K562 (cell line): ENCODE data around the gene FUCA1. TPM values are rescaled to one million over a fixed set of nuclear protein-coding genes. Genes with fewer than 3 reads are reported as not detected.
A peak's percentile ranks its signal among the peaks of the same experiment; 100 is the strongest.

ENCODE experiments used
- ARNT ChIP-seq, 2 experiments: fragments of 450-650 bp; IDR thresholded peaks; 2 replicates each; pipeline ENCODE4 v1.6.1; 2016; ENCODE audit warnings: mild to moderate bottlenecking in 1 of 2
- BRF1 ChIP-seq: IDR thresholded peaks from 3 replicates; pipeline ENCODE4 v1.6.1; 2011; ENCODE audit warnings: borderline replicate concordance, mild to moderate bottlenecking; ENCODE audit not compliant: insufficient read length; ENCODE audit errors: extremely low read depth
- CBX3 ChIP-seq, 2 experiments: IDR thresholded peaks; 1 replicate in 1 of 2; 2 replicates in 1 of 2; pipeline ENCODE4 v1.6.1; 2012; ENCODE audit warnings: inconsistent platforms in 2 of 2, low read length in 2 of 2, borderline replicate concordance in 1 of 2, control low read depth in 1 of 2
- EP300 ChIP-seq: IDR thresholded peaks from 2 replicates; pipeline ENCODE4 v1.6.1; 2012; ENCODE audit warnings: low read length, improper control_type of control experiment
- ERF ChIP-seq: fragments of 450-650 bp; formaldehyde crosslinking; IDR thresholded peaks from 2 replicates; pipeline ENCODE4 v1.4.0; 2020; ENCODE audit warnings: mild to moderate bottlenecking, mixed read lengths
- NR2C2 ChIP-seq, 2 experiments: fragments of 200-800 bp in 1 of 2; sonication (Bioruptor generic) in 1 of 2; sonication (generic) in 1 of 2; formaldehyde crosslinking in 1 of 2; IDR thresholded peaks; 2 replicates each; pipeline versions ENCODE4 v1.6.1 to v1.8.0; 2016 to 2022; ENCODE audit warnings: mild to moderate bottlenecking in 1 of 2, missing compliant biosample characterization in 1 of 2, missing genetic modification characterization in 1 of 2, missing genetic modification reagents in 1 of 2
- PHF8 ChIP-seq: fragments of 200-600 bp; sonication (generic); IDR thresholded peaks from 2 replicates; pipeline ENCODE4 v1.6.1; 2012; ENCODE audit warnings: mixed run types, mild to moderate bottlenecking, inconsistent platforms, low read length, moderate library complexity, borderline replicate concordance
- RAD21 ChIP-seq, 2 experiments: fragments of 250-450 bp in 1 of 2; fragments of 450-650 bp in 1 of 2; sonication (Bioruptor Pico) in 1 of 2; formaldehyde crosslinking in 1 of 2; IDR thresholded peaks in 1 of 2; conservative IDR thresholded peaks in 1 of 2; 2 replicates each; pipeline versions ENCODE4 v1.4.0 to v1.8.0; 2020 to 2022; ENCODE audit warnings: mild to moderate bottlenecking in 2 of 2, moderate library complexity in 1 of 2
- TRIM24 ChIP-seq, 2 experiments: fragments of 450-650 bp; IDR thresholded peaks; 2 replicates each; pipeline ENCODE4 v1.6.1; 2016
- polyA plus RNA-seq, 8 experiments: library from polyadenylated mRNA; depleted of rRNA in 4 of 8; stranded (reverse) in 5 of 8; unstranded in 3 of 8; fragments of >200 nt; fragmentation: Nextera tagmentation in 2 of 8; fragmentation: Illumina TruSeq in 1 of 8; extraction: Ambion mirVana in 2 of 8; extraction: Trizol in 1 of 8; gene quantifications; 2 replicates each; pipeline versions ENCODE4 v1.2.1 to v1.2.3, GENCODE V29; 2011 to 2014; ENCODE audit warnings: inconsistent platforms in 1 of 8, missing spikeins in 1 of 8
- total RNA-seq, 7 experiments: library from RNA; depleted of rRNA in 6 of 7; stranded (reverse); fragments of >200 nt in 6 of 7; fragmentation: Illumina TruSeq in 2 of 7; extraction: Trizol in 2 of 7; gene quantifications; 2 replicates each; pipeline versions ENCODE4 v1.2.1 to v1.2.3, GENCODE V29; 2011 to 2021; ENCODE audit warnings: low replicate concordance in 1 of 7
- TF ChIP-seq, protein P1 (sequence below), 2 experiments: fragments of 450-650 bp in 1 of 2; sonication (generic) in 1 of 2; formaldehyde crosslinking in 1 of 2; IDR thresholded peaks; 2 replicates each; pipeline versions ENCODE4 v1.7.1 to v1.9.0; 2016 to 2022; ENCODE audit warnings: inconsistent platforms in 1 of 2, mild to moderate bottlenecking in 1 of 2, missing genetic modification reagents in 1 of 2
- TF ChIP-seq, protein P2 (sequence below): sonication (generic); formaldehyde crosslinking; IDR thresholded peaks from 2 replicates; pipeline ENCODE4 v1.5.0; 2020; ENCODE audit warnings: missing genetic modification reagents
- TF ChIP-seq, protein P3 (sequence below): sonication (generic); formaldehyde crosslinking; IDR thresholded peaks from 2 replicates; pipeline ENCODE4 v1.8.1; 2023; ENCODE audit warnings: mild to moderate bottlenecking, missing genetic modification reagents

Gene FUCA1
- total and polyA plus RNA-seq, 9 of the 15 experiments (the other 6 are each of a cell fraction or from before 2014, with no cell fraction given) = 7.0 to 20.5 (median 13.5) TPM

DNA sequence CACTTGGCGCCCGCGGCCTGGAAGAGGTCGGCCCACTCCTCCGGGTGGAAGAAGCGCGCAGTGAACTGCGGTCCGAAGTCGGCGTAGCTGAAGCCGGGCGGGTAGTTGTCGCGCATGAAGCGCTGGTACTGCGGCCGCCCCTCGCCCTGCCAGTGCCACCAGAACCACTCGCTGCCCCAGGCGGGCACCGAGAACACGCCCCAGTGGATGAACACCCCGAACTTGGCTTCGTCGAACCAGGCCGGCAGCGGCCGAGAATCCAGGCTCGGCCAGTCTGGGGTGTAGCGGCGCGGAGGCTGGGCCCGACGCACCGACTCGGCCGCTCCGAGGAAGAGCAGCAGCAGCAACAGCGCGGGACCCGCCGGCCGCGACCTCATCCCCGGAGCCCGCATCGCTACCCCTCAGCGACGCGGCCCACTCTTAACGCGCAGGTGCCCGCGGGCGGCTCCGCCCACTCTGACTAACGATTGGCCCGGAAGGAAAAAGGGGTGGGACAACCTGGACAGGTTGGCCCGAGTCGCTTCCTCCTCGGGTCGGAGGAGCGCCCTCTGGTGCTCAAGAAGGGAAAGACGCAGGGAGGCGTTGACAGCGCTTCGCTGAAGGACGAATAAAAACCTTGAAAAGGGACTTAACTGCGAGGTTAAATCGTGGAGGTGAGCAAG is at the start of gene FUCA1 (continued):
- TF ChIP-seq, protein P1, sequence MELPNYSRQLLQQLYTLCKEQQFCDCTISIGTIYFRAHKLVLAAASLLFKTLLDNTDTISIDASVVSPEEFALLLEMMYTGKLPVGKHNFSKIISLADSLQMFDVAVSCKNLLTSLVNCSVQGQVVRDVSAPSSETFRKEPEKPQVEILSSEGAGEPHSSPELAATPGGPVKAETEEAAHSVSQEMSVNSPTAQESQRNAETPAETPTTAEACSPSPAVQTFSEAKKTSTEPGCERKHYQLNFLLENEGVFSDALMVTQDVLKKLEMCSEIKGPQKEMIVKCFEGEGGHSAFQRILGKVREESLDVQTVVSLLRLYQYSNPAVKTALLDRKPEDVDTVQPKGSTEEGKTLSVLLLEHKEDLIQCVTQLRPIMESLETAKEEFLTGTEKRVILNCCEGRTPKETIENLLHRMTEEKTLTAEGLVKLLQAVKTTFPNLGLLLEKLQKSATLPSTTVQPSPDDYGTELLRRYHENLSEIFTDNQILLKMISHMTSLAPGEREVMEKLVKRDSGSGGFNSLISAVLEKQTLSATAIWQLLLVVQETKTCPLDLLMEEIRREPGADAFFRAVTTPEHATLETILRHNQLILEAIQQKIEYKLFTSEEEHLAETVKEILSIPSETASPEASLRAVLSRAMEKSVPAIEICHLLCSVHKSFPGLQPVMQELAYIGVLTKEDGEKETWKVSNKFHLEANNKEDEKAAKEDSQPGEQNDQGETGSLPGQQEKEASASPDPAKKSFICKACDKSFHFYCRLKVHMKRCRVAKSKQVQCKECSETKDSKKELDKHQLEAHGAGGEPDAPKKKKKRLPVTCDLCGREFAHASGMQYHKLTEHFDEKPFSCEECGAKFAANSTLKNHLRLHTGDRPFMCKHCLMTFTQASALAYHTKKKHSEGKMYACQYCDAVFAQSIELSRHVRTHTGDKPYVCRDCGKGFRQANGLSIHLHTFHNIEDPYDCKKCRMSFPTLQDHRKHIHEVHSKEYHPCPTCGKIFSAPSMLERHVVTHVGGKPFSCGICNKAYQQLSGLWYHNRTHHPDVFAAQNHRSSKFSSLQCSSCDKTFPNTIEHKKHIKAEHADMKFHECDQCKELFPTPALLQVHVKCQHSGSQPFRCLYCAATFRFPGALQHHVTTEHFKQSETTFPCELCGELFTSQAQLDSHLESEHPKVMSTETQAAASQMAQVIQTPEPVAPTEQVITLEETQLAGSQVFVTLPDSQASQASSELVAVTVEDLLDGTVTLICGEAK (IDR thresholded peaks at IDR 0.05) = no peak
- TF ChIP-seq, protein P1 (CRISPR knock-in tag; IDR thresholded peaks at IDR 0.05) = no peak
- TF ChIP-seq ERF (CRISPR knock-in tag) = 0 out of 2 replicates have a peak, but pooled peaks have one; percentile 22
- peak in 1 of 2 experiments; percentile 9; a peak in 1 of 3 replicates for TF ChIP-seq CBX3 (IDR thresholded peaks at IDR 0.05; ENCODE audit: borderline replicate concordance in 1 of 2, low read length in 2 of 2)
- TF ChIP-seq, protein P2, sequence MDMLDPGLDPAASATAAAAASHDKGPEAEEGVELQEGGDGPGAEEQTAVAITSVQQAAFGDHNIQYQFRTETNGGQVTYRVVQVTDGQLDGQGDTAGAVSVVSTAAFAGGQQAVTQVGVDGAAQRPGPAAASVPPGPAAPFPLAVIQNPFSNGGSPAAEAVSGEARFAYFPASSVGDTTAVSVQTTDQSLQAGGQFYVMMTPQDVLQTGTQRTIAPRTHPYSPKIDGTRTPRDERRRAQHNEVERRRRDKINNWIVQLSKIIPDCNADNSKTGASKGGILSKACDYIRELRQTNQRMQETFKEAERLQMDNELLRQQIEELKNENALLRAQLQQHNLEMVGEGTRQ (CRISPR knock-in tag) = no peak
- TF ChIP-seq, protein P3, sequence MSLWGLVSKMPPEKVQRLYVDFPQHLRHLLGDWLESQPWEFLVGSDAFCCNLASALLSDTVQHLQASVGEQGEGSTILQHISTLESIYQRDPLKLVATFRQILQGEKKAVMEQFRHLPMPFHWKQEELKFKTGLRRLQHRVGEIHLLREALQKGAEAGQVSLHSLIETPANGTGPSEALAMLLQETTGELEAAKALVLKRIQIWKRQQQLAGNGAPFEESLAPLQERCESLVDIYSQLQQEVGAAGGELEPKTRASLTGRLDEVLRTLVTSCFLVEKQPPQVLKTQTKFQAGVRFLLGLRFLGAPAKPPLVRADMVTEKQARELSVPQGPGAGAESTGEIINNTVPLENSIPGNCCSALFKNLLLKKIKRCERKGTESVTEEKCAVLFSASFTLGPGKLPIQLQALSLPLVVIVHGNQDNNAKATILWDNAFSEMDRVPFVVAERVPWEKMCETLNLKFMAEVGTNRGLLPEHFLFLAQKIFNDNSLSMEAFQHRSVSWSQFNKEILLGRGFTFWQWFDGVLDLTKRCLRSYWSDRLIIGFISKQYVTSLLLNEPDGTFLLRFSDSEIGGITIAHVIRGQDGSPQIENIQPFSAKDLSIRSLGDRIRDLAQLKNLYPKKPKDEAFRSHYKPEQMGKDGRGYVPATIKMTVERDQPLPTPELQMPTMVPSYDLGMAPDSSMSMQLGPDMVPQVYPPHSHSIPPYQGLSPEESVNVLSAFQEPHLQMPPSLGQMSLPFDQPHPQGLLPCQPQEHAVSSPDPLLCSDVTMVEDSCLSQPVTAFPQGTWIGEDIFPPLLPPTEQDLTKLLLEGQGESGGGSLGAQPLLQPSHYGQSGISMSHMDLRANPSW (CRISPR knock-in tag) = peak; percentile 74; the same call in 1 of the 2 replicates
- TF ChIP-seq PHF8 = peak; percentile 86; the same call in 1 of the 2 replicates
- TF ChIP-seq EP300 = peak; percentile 25; the same call in 1 of the 2 replicates
- TF ChIP-seq TRIM24 (IDR thresholded peaks at IDR 0.05) = no peak
- TF ChIP-seq NR2C2 (CRISPR knock-in tag; IDR thresholded peaks at IDR 0.05) = no peak; the same call in 1 of the 2 replicates
- peak; percentile 74 for TF ChIP-seq NR2C2 (tag; IDR thresholded peaks at IDR 0.05)
- TF ChIP-seq RAD21 (CRISPR knock-in tag; conservative IDR thresholded peaks at IDR 0.05 in 1 of 2, IDR thresholded peaks at IDR 0.05 in 1 of 2) = peak; percentile 72 to 78
- TF ChIP-seq BRF1 = no peak
- TF ChIP-seq ARNT (IDR thresholded peaks at IDR 0.05) = no peak; a peak in 1 of 4 replicates
